Neural cell (in vitro differentiated cells): Measurements from ENCODE around the gene CCDC112. TPM values are rescaled to one million over a fixed set of nuclear protein-coding genes. Genes with fewer than 3 reads are reported as not detected.

Experiments
- H2AFZ ChIP-seq: fragments of 200-600, 300-800 bp; sonication (generic), shearing (Covaris generic); 2 replicates; pipeline ENCODE4 v1.6.0; 2014; ENCODE audit warnings: low read depth, mild to moderate bottlenecking, antibody characterized with exemption, low read length, moderate library complexity
- H3F3A ChIP-seq: fragments of 200-600 bp; shearing (Covaris generic); 2 replicates; pipeline ENCODE4 v1.6.1; 2016; ENCODE audit warnings: mild to moderate bottlenecking, moderate library complexity, mixed read lengths, antibody characterized with exemption, low read length; ENCODE audit not compliant: insufficient read depth, poor library complexity, severe bottlenecking
- H3K27ac ChIP-seq: fragments of 200-600, 300-800 bp; sonication (generic), shearing (Covaris generic); 2 replicates; pipeline ENCODE4 v1.5.1; 2014; ENCODE audit warnings: mild to moderate bottlenecking, low read length, moderate library complexity
- H3K27me3 ChIP-seq: fragments of 300-800, 200-600 bp; sonication (generic), shearing (Covaris generic); 2 replicates; pipeline ENCODE4 v1.6.0; 2014; ENCODE audit warnings: mild to moderate bottlenecking, low read depth, low read length, moderate library complexity; ENCODE audit not compliant: insufficient read depth
- H3K36me3 ChIP-seq: fragments of 300-800, 200-600 bp; sonication (generic), shearing (Covaris generic); 2 replicates; pipeline ENCODE4 v1.5.1; 2014; ENCODE audit warnings: mild to moderate bottlenecking, antibody characterized with exemption, low read length, moderate library complexity; ENCODE audit not compliant: insufficient read depth
- H3K4me2 ChIP-seq: fragments of 300-800, 200-600 bp; sonication (generic), shearing (Covaris generic); 2 replicates; pipeline ENCODE4 v1.6.0; 2014; ENCODE audit warnings: mild to moderate bottlenecking, low read length
- H3K4me3 ChIP-seq: fragments of 300-800, 200-600 bp; sonication (generic), shearing (Covaris generic); 2 replicates; pipeline ENCODE4 v1.5.1; 2014; ENCODE audit warnings: mild to moderate bottlenecking, low read length, moderate library complexity
- H3K79me2 ChIP-seq: fragments of 200-600 bp; shearing (Covaris generic); replicated peaks from 2 replicates; pipeline ENCODE4 v1.6.0; 2014; ENCODE audit warnings: mild to moderate bottlenecking, low read length, moderate library complexity; ENCODE audit not compliant: insufficient read depth
- H3K9ac ChIP-seq: fragments of 300-800, 200-600 bp; sonication (generic), shearing (Covaris generic); 2 replicates; pipeline ENCODE4 v1.6.1; 2016; ENCODE audit warnings: mild to moderate bottlenecking, low read length, mixed read lengths
- H3K9me2 ChIP-seq: fragments of 200-600 bp; shearing (Covaris generic); 2 replicates; pipeline ENCODE4 v1.6.1; 2016; ENCODE audit warnings: mild to moderate bottlenecking, low read length, mixed read lengths; ENCODE audit not compliant: insufficient read depth
- H3K9me3 ChIP-seq: fragments of 200-600, 300-800 bp; sonication (generic), shearing (Covaris generic); 2 replicates; pipeline ENCODE4 v1.6.1; 2016; ENCODE audit warnings: mild to moderate bottlenecking, mixed run types, low read length, moderate library complexity, mixed read lengths
- H4K20me1 ChIP-seq: fragments of 200-600 bp; shearing (Covaris generic); 2 replicates; pipeline ENCODE4 v1.6.1; 2016; ENCODE audit warnings: mild to moderate bottlenecking, mixed run types; ENCODE audit not compliant: insufficient read depth
- CTCF ChIP-seq: fragments of 450-650 bp; IDR thresholded peaks from 2 replicates; pipeline ENCODE4 v1.5.1; 2014; ENCODE audit warnings: antibody characterized with exemption, mild to moderate bottlenecking, moderate library complexity; ENCODE audit not compliant: poor library complexity, severe bottlenecking
- EP300 ChIP-seq: fragments of 450-650 bp; conservative IDR thresholded peaks from 2 replicates; pipeline ENCODE4 v1.6.1; 2014; ENCODE audit warnings: antibody characterized with exemption, mild to moderate bottlenecking, moderate library complexity; ENCODE audit not compliant: poor library complexity, severe bottlenecking
- EZH2 ChIP-seq: fragments of 200-600, 300-800 bp; shearing (Covaris generic), sonication (generic); IDR thresholded peaks from 2 replicates; pipeline ENCODE4 v1.6.1; 2014; ENCODE audit warnings: antibody characterized with exemption, low read length, borderline replicate concordance, mild to moderate bottlenecking; ENCODE audit not compliant: insufficient read depth, poor library complexity, severe bottlenecking
- MXI1 ChIP-seq: fragments of 450-650 bp; conservative IDR thresholded peaks from 2 replicates; pipeline ENCODE4 v1.6.1; 2014; ENCODE audit warnings: antibody characterized with exemption, mild to moderate bottlenecking; ENCODE audit not compliant: poor library complexity, severe bottlenecking
- POLR2AphosphoS5 ChIP-seq: IDR thresholded peaks from 2 replicates; pipeline ENCODE4 v1.6.1; 2012
- RAD21 ChIP-seq: fragments of 450-650 bp; conservative IDR thresholded peaks from 2 replicates; pipeline ENCODE4 v1.6.1; 2014; ENCODE audit warnings: antibody characterized with exemption, mild to moderate bottlenecking, moderate library complexity
- SMC3 ChIP-seq: fragments of 450-650 bp; conservative IDR thresholded peaks from 2 replicates; pipeline ENCODE4 v1.6.1; 2014; ENCODE audit warnings: antibody characterized with exemption, mild to moderate bottlenecking, moderate library complexity; ENCODE audit not compliant: poor library complexity
- TAF1 ChIP-seq: IDR thresholded peaks from 2 replicates; pipeline ENCODE4 v1.6.1; 2012; ENCODE audit warnings: low read depth
- polyA plus RNA-seq: library from polyadenylated mRNA; depleted of rRNA; stranded (reverse); fragments of >200 nt; gene quantifications from 2 replicates; pipeline ENCODE4 v1.2.3, GENCODE V29; 2014
- TF ChIP-seq, protein P1 (sequence below): IDR thresholded peaks from 2 replicates; pipeline ENCODE4 v1.6.1; 2012; ENCODE audit warnings: borderline replicate concordance

The CCDC112 gene
- polyA plus RNA-seq, 1 donor from 2014 or later, result 76.7 TPM

GRCh38 chr5:115289104-115289503 lies 7.3 kb downstream of the CCDC112 start:
- Histone ChIP-seq H3K27me3 (no peaks in the 10 kb centered on the region), H2AFZ (no peak overlapping the region), H3K4me2 (no peak overlapping the region), H3K4me3 (no peak overlapping the region), H3K9me3 (peaks cover 9% of the 10 kb centered on the region), H3K36me3 (no peaks in the 10 kb centered on the region), H3F3A (no peaks in the 10 kb centered on the region), H4K20me1 (no peaks in the 10 kb centered on the region), H3K27ac (no peak overlapping the region), H3K79me2 (peaks cover 75% of the 10 kb centered on the region), H3K9ac (no peak overlapping the region), H3K9me2 (no peaks in the 10 kb centered on the region)
- TF ChIP-seq TAF1, result no peak

- peaks cover 46% of the 10 kb centered on the region for H3K79me2 ChIP-seq
- no peaks in the 10 kb centered on the region for H3K27me3 ChIP-seq
- H3K9me3 ChIP-seq, result no peaks in the 10 kb centered on the region
- H3K4me2 ChIP-seq, result no peak overlapping the region
- no peak overlapping the region for H3K9ac ChIP-seq
- H3K27ac ChIP-seq, result no peak overlapping the region
- H3F3A ChIP-seq, result no peaks in the 10 kb centered on the region
- H3K4me3 ChIP-seq, result no peak overlapping the region
- no peaks in the 10 kb centered on the region for H3K36me3 ChIP-seq
- no peak overlapping the region for H2AFZ ChIP-seq
- TF ChIP-seq EZH2 (no peak), EP300 (no peak), CTCF (no peak), TAF1 (no peak), SMC3 (no peak), POLR2AphosphoS5 (no peak), RAD21 (no peak), MXI1 (no peak)
- no peaks in the 10 kb centered on the region for H4K20me1 ChIP-seq
- H3K9me2 ChIP-seq, result no peaks in the 10 kb centered on the region
Observed at GRCh38 chr5:115284021-115284420, 12.4 kb downstream of the CCDC112 start.

DNA sequence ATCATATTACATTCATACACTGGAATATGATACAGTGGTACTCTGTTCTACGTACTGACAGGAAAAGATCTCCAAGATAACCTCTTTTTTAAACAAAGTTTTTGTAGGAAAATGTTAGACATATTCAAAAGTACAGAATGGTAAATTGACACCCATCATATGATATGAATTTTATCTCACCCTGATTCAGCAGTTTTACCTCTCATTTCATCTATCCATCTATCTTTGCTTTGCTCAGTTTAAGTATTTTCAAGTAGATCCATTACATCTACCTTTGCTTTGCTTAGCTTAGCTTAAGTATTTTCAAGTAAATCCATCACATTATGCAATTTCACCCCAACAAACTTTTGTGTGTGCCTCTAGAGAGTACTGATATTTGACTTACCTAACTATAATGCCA lies 14.3 kb downstream of the CCDC112 start:
- no peak overlapping the region for H3K4me3 ChIP-seq
- no peaks in the 10 kb centered on the region for H3K27me3 ChIP-seq
- no peaks in the 10 kb centered on the region for H3K9me3 ChIP-seq
- no peak overlapping the region for H2AFZ ChIP-seq
- H3K4me2 ChIP-seq, result no peak overlapping the region
- no peak overlapping the region for H3K9ac ChIP-seq
- H3K36me3 ChIP-seq, result no peaks in the 10 kb centered on the region
- TF ChIP-seq POLR2AphosphoS5, result no peak
- no peak for TF ChIP-seq EZH2
- no peak for TF ChIP-seq MXI1
- no peak for TF ChIP-seq TAF1
- TF ChIP-seq RAD21, result no peak
- TF ChIP-seq CTCF, result no peak
- TF ChIP-seq, protein P1, sequence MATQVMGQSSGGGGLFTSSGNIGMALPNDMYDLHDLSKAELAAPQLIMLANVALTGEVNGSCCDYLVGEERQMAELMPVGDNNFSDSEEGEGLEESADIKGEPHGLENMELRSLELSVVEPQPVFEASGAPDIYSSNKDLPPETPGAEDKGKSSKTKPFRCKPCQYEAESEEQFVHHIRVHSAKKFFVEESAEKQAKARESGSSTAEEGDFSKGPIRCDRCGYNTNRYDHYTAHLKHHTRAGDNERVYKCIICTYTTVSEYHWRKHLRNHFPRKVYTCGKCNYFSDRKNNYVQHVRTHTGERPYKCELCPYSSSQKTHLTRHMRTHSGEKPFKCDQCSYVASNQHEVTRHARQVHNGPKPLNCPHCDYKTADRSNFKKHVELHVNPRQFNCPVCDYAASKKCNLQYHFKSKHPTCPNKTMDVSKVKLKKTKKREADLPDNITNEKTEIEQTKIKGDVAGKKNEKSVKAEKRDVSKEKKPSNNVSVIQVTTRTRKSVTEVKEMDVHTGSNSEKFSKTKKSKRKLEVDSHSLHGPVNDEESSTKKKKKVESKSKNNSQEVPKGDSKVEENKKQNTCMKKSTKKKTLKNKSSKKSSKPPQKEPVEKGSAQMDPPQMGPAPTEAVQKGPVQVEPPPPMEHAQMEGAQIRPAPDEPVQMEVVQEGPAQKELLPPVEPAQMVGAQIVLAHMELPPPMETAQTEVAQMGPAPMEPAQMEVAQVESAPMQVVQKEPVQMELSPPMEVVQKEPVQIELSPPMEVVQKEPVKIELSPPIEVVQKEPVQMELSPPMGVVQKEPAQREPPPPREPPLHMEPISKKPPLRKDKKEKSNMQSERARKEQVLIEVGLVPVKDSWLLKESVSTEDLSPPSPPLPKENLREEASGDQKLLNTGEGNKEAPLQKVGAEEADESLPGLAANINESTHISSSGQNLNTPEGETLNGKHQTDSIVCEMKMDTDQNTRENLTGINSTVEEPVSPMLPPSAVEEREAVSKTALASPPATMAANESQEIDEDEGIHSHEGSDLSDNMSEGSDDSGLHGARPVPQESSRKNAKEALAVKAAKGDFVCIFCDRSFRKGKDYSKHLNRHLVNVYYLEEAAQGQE, result no peak
- peaks cover 34% of the 10 kb centered on the region for H3K79me2 ChIP-seq
- no peaks in the 10 kb centered on the region for H4K20me1 ChIP-seq
- H3F3A ChIP-seq, result no peaks in the 10 kb centered on the region
- H3K9me2 ChIP-seq, result no peaks in the 10 kb centered on the region
- no peak overlapping the region for H3K27ac ChIP-seq
